Activated naive CD4-positive, alpha-beta T cell treated with anti-CD3 and anti-CD28 coated beads, Interleukin-2, amount 10 ng/mL, durations not matched to agents 7 days and 5 days (primary cell): ENCODE results near the gene C3orf62.

Experiments used
- CTCF ChIA-PET: fragments of 350-600 bp; sonication (Branson Sonifier 250); formaldehyde crosslinking; loops from one replicate; lab custom pipeline; 2021; ENCODE audit warnings: antibody characterized with exemption; lab: Charles Lee
- DNase-seq: peaks from one replicate; pipeline ENCODE4 v3.0.0-alpha.2; 2020
- H3K27ac Mint-ChIP-seq: one replicate; pipeline ENCODE4 v1.8.0; 2021; ENCODE audit warnings: mild to moderate bottlenecking, moderate library complexity, mixed read lengths
- H3K27me3 Mint-ChIP-seq: one replicate; pipeline ENCODE4 v1.8.0; 2021; ENCODE audit warnings: mild to moderate bottlenecking, mixed read lengths
- H3K36me3 Mint-ChIP-seq: one replicate; pipeline ENCODE4 v1.8.0; 2021; ENCODE audit warnings: mixed read lengths
- H3K4me1 Mint-ChIP-seq: one replicate; pipeline ENCODE4 v1.8.0; 2021; ENCODE audit warnings: mixed read lengths
- H3K4me3 Mint-ChIP-seq: one replicate; pipeline ENCODE4 v1.8.0; 2021; ENCODE audit warnings: mild to moderate bottlenecking, moderate library complexity, mixed read lengths
- H3K9me3 Mint-ChIP-seq: one replicate; pipeline ENCODE4 v1.8.0; 2021; ENCODE audit warnings: mixed read lengths

The C3orf62 gene

DNA sequence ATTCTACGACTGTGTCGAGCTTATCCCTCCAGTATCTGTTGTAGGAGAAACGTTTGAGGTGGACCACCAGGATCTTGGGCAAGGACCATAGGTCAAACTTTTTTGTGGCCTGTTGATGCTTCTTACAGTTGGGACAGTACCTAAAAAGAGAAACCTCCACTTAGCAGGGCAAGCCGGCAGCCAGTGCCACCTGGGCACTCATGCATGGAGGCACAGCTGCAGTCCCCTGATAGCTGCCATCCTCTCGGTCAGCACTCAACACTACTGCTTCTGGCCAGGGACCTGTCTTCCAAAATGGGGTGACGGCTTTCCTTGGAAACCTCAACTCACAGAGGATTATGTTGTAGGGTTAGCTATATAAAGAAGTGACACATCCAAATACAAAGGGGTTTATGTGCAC, 7.0 kb upstream of the C3orf62 start:
- no peaks in the 10 kb centered on the region for H3K27me3 Mint-ChIP-seq
- H3K4me1 Mint-ChIP-seq, result peaks cover 6% of the 10 kb centered on the region
- no peak overlapping the region for H3K4me3 Mint-ChIP-seq
- no peak for DNase-seq
- peaks cover 55% of the 10 kb centered on the region for H3K36me3 Mint-ChIP-seq
- CTCF ChIA-PET, result interaction anchor here (1.0 kb wide), 1 partner anchor 165 kb away, joined by 3 read pairs; no protein-coding TSS in a partner anchor
- no peak overlapping the region for H3K27ac Mint-ChIP-seq
- no peaks in the 10 kb centered on the region for H3K9me3 Mint-ChIP-seq

DNA sequence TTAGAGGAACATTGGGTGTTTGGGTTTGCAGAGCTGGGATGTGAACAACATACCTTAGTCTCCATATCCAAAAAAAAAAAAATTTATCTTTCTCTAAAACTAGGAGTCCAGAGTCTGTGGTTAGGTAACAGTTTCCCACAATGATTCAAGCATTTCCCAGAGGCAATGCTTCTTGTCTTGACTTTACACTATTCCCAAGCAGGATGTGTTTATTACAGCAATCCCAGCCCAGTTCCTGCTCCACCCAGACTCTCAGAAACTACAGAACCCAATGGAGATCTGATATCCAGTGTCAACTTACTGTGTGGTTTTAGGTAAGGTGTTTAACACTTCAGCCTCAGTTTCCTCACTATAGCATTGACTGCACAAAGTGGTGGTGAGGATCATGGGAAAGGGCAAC, 2.3 kb upstream of the C3orf62 start:
- Mint-ChIP-seq H3K27me3 (no peaks in the 10 kb centered on the region), H3K27ac (no peak overlapping the region), H3K4me3 (no peak overlapping the region), H3K36me3 (peaks cover 38% of the 10 kb centered on the region), H3K4me1 (peaks cover 34% of the 10 kb centered on the region), H3K9me3 (no peaks in the 10 kb centered on the region)
- CTCF ChIA-PET, result no interaction called here
- no peak for DNase-seq

DNA sequence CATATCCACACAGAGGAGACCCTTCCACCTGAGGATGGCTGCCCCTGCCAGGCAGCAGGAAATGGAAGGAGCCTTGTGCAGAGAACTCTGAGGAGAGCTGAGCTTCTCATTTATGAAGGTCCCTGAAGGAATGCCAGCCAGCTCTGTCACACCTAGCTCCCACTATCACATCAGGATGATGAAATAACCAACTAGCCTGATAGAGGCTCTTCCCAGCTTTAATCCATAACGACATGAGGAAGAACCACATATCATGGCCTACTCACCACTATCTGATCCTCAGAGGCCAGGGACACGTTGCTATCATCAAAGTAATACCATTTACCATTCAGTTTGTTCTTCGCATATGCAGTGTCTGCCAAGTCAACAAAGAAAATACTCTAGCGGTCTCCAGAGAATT, 1.5 kb upstream of the C3orf62 start:
- Mint-ChIP-seq H3K27ac (peak overlapping the region; percentile 52), H3K36me3 (peaks cover 30% of the 10 kb centered on the region), H3K9me3 (no peaks in the 10 kb centered on the region), H3K4me1 (peaks cover 35% of the 10 kb centered on the region), H3K4me3 (no peak overlapping the region), H3K27me3 (no peaks in the 10 kb centered on the region)
- CTCF ChIA-PET, result interaction anchor here (0.7 to 1.4 kb wide), 3 partner anchors 16 to 171 kb away, joined by 3 read pairs; no protein-coding TSS in a partner anchor
- DNase-seq, result no peak

DNA sequence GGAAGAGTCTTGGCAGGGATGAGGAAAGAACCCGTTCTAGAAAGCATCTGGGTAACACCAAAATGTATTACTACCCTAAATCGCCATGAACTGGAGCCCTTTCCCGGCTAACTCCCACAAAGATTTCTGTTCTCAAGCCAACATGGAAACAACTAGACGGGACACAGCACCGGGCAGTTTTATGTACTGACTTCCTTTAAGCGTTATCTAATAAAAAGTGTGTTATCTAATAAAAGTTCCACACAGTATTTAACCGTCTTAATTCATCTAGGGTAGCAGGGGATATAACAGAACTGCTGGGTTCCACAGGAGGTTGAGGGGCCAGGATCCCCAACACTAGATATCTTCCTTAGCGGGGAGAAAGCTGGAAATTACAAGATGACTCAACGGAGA, 347 bp upstream of the C3orf62 start:
- H3K27ac Mint-ChIP-seq, result peak overlapping the region; percentile 75
- CTCF ChIA-PET, result interaction anchor here (0.7 to 1.4 kb wide), 3 partner anchors 17 to 394 kb away, joined by 3 read pairs; no protein-coding TSS in a partner anchor

DNA sequence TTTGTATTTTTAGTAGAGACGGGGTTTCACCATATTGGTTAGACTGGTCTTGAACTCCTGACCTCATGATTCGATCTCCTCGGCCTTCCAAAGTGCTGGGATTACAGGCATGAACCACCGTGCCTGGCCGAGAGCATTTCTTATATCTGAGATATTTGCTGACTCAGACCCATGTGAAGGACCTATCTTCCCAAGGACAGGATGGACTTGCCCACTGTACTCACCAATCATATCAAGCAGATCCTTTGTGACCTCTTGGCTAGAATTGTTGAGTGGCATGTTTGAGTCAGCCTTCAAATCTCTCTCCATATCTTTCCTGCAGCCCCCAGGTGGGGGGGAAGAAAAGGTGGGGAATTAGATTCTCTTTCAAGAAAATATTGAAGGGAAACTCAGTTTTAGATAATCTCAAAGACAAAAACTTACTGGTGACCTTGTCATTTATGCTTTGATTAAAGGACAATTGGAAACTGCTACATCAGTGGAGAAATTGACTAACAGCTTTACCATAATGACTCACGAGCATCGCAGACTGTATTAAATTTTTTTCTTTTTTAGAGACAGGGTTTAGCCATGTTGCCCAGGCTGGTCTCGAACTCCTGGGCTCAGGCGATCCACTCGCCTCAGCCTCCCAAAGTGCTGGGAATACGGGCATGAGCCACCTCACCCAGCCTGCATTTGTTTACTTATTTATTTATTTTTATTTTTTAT, 3.1 kb downstream of the C3orf62 start:
- CTCF ChIA-PET, result no interaction called here
- Mint-ChIP-seq H3K27me3 (no peaks in the 10 kb centered on the region), H3K27ac (no peak overlapping the region)

More for the DNA sequence above, 347 bp upstream of the C3orf62 start:
- Mint-ChIP-seq H3K36me3 (peaks cover 27% of the 10 kb centered on the region), H3K9me3 (no peaks in the 10 kb centered on the region), H3K4me3 (peak overlapping the region; percentile 72), H3K27me3 (no peaks in the 10 kb centered on the region), H3K4me1 (peaks cover 35% of the 10 kb centered on the region)
- no peak for DNase-seq

DNA sequence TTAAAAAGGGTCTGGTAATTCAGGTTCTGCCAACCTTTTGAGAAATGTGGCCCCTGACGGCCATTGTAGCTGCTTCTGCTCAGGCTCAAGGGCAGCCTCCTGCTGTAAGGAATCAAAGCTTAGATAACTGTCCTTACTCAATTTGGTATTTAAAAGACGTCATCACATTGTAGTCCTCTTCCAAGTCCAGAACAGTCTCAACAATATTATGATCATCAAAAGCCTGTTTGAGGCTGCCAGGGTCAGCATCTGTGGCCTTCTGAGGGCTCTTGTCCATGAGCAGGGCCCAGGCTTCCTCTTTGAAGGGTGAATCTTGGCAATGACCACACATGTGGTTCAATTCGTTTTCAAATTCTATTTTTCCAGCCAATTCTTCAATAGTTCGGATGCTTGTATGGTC, 6.0 kb downstream of the C3orf62 start:
- no peak for DNase-seq
- peaks cover 13% of the 10 kb centered on the region for H3K36me3 Mint-ChIP-seq
- H3K4me1 Mint-ChIP-seq, result peaks cover 7% of the 10 kb centered on the region
- H3K4me3 Mint-ChIP-seq, result no peak overlapping the region
- CTCF ChIA-PET, result no interaction called here
- H3K9me3 Mint-ChIP-seq, result no peaks in the 10 kb centered on the region
- H3K27ac Mint-ChIP-seq, result no peak overlapping the region
- no peaks in the 10 kb centered on the region for H3K27me3 Mint-ChIP-seq

More for the DNA sequence above, 3.1 kb downstream of the C3orf62 start:
- H3K36me3 Mint-ChIP-seq, result peaks cover 22% of the 10 kb centered on the region
- no peaks in the 10 kb centered on the region for H3K9me3 Mint-ChIP-seq
- H3K4me1 Mint-ChIP-seq, result peaks cover 29% of the 10 kb centered on the region
- no peak overlapping the region for H3K4me3 Mint-ChIP-seq
- DNase-seq, result no peak

DNA sequence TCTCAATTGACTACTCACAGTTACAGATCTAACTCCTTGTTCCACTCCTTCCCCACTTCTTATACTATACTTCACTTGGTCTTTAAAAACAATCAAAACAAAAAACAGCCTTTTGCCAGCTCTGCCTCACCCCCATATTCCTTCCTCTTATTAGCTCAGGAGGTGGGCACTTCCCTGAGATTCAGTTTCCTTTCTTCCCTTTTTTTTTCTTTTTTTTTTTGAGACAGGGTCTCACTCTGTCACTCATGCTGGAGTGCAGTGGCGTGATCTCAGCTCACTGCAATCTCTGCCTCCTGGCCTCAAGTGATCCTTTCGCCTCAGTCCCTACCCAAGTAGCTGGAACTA, 6.9 kb downstream of the C3orf62 start:
- peaks cover 2% of the 10 kb centered on the region for H3K4me1 Mint-ChIP-seq
- H3K27ac Mint-ChIP-seq, result no peak overlapping the region
- no peak for DNase-seq
- peaks cover 11% of the 10 kb centered on the region for H3K36me3 Mint-ChIP-seq
- CTCF ChIA-PET, result no interaction called here
- H3K27me3 Mint-ChIP-seq, result no peaks in the 10 kb centered on the region
- H3K4me3 Mint-ChIP-seq, result no peak overlapping the region
- no peaks in the 10 kb centered on the region for H3K9me3 Mint-ChIP-seq

DNA sequence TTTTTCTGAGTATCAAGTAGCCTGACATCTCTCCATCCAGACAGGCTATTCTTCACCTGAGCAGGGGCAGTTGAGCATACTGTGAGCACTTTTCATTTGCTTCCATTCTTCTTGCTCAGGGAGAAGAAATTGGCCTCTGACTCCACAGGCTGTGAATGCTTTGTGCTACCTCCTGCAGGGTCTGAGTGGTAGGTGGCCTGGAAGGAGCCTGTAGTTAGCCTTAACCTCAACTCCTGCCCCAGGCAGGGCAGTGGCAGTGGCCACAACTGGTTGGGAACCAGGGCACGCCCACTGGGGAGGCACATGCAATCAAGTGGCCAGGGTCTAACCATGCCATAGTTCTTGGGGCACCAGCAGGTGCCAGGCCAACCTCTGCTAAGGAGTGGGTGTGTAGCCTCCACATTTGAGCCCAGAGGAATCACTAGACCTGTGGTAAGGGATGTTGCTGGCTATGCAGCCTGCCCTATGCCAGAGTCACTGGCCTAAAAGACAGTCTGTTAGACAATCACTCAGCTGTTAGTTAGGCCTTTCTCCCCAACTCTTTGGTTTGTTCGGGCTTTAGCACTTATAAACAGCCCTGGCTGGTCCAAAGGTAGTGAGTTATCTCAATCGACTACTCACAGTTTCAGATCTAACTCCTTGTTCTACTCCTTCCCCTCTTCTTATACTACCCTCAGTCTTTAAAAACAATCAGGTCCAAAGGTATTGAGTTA, 7.4 kb downstream of the C3orf62 start:
- Mint-ChIP-seq H3K4me3 (no peak overlapping the region), H3K4me1 (peaks cover 2% of the 10 kb centered on the region), H3K27me3 (no peaks in the 10 kb centered on the region), H3K9me3 (no peaks in the 10 kb centered on the region), H3K36me3 (peaks cover 11% of the 10 kb centered on the region), H3K27ac (no peak overlapping the region)
- DNase-seq, result no peak
- CTCF ChIA-PET, result no interaction called here

DNA sequence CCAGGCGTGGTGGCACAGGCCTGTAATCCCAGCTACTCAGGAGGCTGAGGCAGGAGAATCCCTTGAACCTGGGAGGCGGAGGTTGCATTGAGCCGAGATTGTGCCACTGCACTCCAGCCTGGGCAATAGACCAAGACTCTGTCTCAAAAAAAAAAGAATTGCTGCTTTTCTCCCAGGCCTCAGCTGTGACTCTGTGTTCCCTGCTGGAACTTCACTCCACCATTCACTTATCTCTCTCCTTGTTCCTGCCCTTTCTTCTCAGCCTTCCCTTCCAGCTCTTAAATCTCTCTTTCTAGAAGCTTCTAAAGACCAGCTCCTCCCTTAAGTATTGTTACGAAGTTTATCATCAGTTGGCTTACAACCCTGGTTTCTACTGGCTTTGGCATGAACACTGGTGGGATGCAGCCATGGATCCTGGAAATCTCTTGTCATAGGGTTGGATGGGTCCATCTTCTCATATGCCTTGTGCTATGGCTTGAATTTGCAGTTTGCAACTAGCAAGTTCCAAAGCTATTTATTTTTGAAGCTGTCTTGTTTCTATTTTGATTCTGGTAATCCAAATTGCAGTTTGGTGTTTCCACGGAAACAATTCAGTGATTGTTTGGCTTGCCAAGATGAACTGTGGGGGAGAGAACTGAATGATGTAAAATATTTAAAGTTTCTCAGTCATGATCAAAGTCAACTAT, 10.5 kb downstream of the C3orf62 start:
- CTCF ChIA-PET, result no interaction called here
- no peaks in the 10 kb centered on the region for H3K4me1 Mint-ChIP-seq
- no peaks in the 10 kb centered on the region for H3K27me3 Mint-ChIP-seq
- no peak overlapping the region for H3K4me3 Mint-ChIP-seq
- no peaks in the 10 kb centered on the region for H3K9me3 Mint-ChIP-seq
- no peak for DNase-seq
- peaks cover 11% of the 10 kb centered on the region for H3K36me3 Mint-ChIP-seq
- H3K27ac Mint-ChIP-seq, result no peak overlapping the region

DNA sequence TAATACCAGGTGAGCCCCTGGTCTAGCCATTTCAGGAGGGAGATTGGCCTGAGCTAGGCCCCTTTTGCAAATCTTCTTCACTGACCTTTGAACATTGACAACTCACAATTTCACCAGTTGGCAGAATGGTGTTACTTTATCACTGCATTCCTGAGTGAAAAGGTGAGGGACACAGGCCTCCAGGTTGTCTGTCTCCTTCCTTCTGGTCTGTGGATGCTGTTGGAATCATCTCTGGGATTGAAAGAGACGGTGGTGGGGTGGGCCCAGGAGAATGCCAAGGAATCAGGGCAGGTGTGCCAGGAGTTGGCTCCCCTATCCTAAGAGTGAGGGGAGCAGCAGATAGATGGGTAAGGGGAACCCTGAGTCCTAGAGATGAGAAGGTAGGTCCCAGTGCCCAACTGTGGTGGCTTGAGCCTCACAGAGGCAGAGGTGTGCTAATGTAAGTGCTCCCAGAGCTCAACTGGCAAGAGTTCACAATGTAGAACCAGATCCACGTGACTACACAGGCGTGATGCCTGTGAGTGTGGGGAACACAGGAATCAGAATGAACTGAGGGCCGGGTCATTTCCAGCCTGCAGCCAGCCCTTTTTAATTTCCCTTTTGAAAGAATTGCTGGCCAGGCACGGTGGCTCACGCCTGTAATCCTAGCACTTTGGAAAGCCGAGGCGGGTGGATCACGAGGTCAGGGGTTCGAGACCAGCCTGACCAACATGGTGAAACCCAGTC, 11.2 kb downstream of the C3orf62 start:
- no peaks in the 10 kb centered on the region for H3K27me3 Mint-ChIP-seq
- H3K36me3 Mint-ChIP-seq, result peaks cover 11% of the 10 kb centered on the region
- no peaks in the 10 kb centered on the region for H3K4me1 Mint-ChIP-seq
- CTCF ChIA-PET, result no interaction called here
- no peaks in the 10 kb centered on the region for H3K9me3 Mint-ChIP-seq
- no peak overlapping the region for H3K27ac Mint-ChIP-seq
- no peak overlapping the region for H3K4me3 Mint-ChIP-seq
- no peak for DNase-seq

DNA sequence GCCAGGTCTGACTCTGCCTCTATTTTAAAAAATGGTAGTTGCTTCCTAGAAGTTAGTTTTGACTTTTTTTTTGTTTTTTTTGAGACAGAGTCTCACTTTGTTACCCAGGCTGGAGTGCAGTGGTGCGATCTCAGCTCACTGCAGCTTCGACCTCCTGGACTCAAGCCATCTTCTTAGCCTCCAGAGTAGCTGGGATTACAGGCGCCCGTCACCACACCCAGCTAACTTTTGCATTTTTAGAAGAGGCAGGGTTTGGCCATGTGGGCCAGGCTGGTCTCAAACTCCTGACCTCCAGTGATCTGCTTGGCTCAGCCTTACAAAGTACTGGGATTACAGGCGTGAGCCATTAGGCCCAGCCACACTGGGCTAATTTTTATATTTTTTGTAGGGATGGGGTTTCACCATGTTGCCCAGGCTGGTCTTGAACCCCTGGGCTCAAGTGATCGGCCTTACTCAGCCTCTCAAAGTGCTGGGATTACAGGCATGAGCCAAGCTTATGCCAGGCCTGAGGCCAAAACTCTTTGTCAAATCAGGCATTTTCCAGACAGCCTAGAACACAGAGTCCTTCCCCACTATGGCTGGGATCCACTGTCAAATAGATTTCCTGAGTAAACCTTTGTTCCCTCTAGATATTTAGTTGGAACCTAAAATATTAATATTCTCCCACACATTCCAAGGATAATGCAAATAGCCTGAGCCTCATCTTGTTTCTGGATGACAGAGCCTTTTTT, 13.7 kb downstream of the C3orf62 start:
- CTCF ChIA-PET, result interaction anchor here (1.7 kb wide), 1 partner anchor 92 kb away, joined by 3 read pairs; the partner anchor contains the start of gene KLHDC8B
- no peaks in the 10 kb centered on the region for H3K27me3 Mint-ChIP-seq
- H3K36me3 Mint-ChIP-seq, result peaks cover 5% of the 10 kb centered on the region
- H3K4me1 Mint-ChIP-seq, result no peaks in the 10 kb centered on the region
- H3K27ac Mint-ChIP-seq, result no peak overlapping the region
- DNase-seq, result no peak
- no peak overlapping the region for H3K4me3 Mint-ChIP-seq
- H3K9me3 Mint-ChIP-seq, result no peaks in the 10 kb centered on the region

DNA sequence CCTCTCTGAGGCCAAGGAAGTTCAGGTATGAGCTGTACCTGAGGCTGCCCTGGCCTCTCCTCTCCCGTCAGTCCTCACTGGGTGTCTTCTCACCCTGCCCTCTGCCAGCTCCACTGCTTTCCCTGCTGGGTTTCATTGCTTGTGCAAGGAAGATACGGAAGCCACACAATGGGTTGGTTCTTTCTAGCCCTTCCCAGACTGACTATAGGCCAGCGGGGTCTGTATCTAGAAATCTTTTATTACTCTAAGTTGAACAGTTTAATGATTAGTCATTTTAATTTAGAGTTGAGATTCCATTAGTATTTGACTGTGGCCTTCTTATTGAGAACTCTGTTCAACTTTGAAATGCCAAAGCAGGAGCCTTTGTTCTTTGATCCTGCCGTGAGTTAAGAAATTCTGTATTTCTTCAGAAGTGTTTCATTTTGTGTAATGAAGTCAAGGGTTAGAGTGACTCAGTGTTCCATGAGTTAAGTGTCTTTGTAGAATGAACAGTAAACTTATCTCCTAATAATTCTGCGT, 16.2 kb downstream of the C3orf62 start:
- Mint-ChIP-seq H3K27ac (no peak overlapping the region), H3K4me3 (no peak overlapping the region), H3K4me1 (no peaks in the 10 kb centered on the region), H3K36me3 (no peaks in the 10 kb centered on the region), H3K9me3 (no peaks in the 10 kb centered on the region), H3K27me3 (no peaks in the 10 kb centered on the region)
- CTCF ChIA-PET, result no interaction called here
- no peak for DNase-seq

DNA sequence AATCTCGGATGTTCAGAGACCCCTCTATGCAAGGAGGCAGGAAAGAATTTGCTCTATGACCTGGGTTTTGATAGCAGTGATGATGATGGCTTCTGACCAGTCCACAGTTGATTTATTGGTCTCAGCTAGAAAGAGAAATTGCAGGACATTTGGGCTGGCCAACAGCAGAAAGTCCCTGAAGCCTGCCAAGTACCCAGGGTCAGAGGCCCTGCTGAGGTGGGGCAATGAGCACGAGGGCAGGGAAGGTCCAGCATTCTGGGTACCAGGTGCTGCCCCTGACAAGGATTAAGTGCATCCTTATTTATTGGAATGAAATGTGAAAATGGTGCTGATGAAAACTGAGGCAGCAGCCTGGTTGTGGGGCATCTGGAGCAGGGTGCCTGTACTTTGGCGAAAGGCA, 19.8 kb downstream of the C3orf62 start:
- CTCF ChIA-PET, result no interaction called here
- peaks cover 8% of the 10 kb centered on the region for H3K4me1 Mint-ChIP-seq
- no peaks in the 10 kb centered on the region for H3K36me3 Mint-ChIP-seq
- DNase-seq, result no peak
- H3K27me3 Mint-ChIP-seq, result peaks cover 8% of the 10 kb centered on the region
- H3K27ac Mint-ChIP-seq, result no peak overlapping the region
- H3K4me3 Mint-ChIP-seq, result no peak overlapping the region
- H3K9me3 Mint-ChIP-seq, result no peaks in the 10 kb centered on the region
